OCI-LY3 (cell line): ENCODE measurements around the gene ANKH.

ENCODE experiments used
- CTCF ChIP-seq: fragments of 200-600, 300-600 bp; sonication (generic); IDR thresholded peaks from 2 replicates; pipeline ENCODE4 v1.5.1; 2014; ENCODE audit warnings: antibody characterized with exemption, low read length, low read depth
- EZH2phosphoT487 ChIP-seq: fragments of 200-600 bp; shearing (Covaris generic); IDR thresholded peaks from 2 replicates; pipeline ENCODE4 v1.6.1; 2018; ENCODE audit warnings: antibody characterized with exemption, mixed run types, low read depth

- TF ChIP-seq CTCF: no peak
- TF ChIP-seq EZH2phosphoT487: no peak
Measured at GRCh38 chr5:14753947-14754346, 117.6 kb downstream of the ANKH start.
